ENCODE measurements around the gene ATP5MC3.

- TF ChIP-seq CTCF (conservative IDR thresholded peaks at IDR 0.05 in 1 of 2, IDR thresholded peaks at IDR 0.05 in 1 of 2; ENCODE audit: extremely low read depth in 1 of 2, insufficient read depth in 1 of 2, low read depth in 1 of 2, low read length in 2 of 2) (no peak), EZH2 (IDR thresholded peaks at IDR 0.05; ENCODE audit: borderline replicate concordance, low read length) (no peak)
Observed at GRCh38 chr2:175135177-175135576, 46.3 kb downstream of the ATP5MC3 start.

Data from mammary epithelial cell (primary cell).